Body of pancreas (tissue), 4 donors: ENCODE results near the gene ABHD4. TPM values are rescaled to one million over a fixed set of nuclear protein-coding genes. Genes with fewer than 3 reads are reported as not detected.

Experiments used
- ATAC-seq: fragments of 150-250 bp; one replicate; pipeline ENCODE4 v1.9.1; 2016
- DNase-seq, 4 donors: peaks; one replicate each; pipeline ENCODE4 v3.0.0-alpha.2; 2019
- H3K27ac ChIP-seq, 4 donors: fragments of 200-600 bp; sonication (generic); 1 replicate in 3 of 4; 2 replicates in 1 of 4; pipeline versions ENCODE4 v1.5.1 to v1.6.1; 2016 to 2019; ENCODE audit warnings: mild to moderate bottlenecking in 1 of 4, mixed read lengths in 1 of 4, moderate library complexity in 1 of 4
- H3K27me3 ChIP-seq, 2 donors: fragments of 200-600 bp; sonication (generic); one replicate each; pipeline ENCODE4 v1.6.0; 2016; ENCODE audit warnings: mild to moderate bottlenecking in 1 of 2
- H3K36me3 ChIP-seq, 2 donors: fragments of 200-600 bp; sonication (generic); replicated peaks in 1 of 2; 2 replicates each; pipeline ENCODE4 v1.5.1; 2016; ENCODE audit warnings: low read depth in 2 of 2; ENCODE audit not compliant: insufficient read depth in 1 of 2
- H3K4me1 ChIP-seq: fragments of 200-600 bp; sonication (generic); one replicate; pipeline ENCODE4 v1.6.0; 2016
- H3K4me3 ChIP-seq, 2 donors: fragments of 200-600 bp; sonication (generic); 1 replicate in 1 of 2; 2 replicates in 1 of 2; pipeline ENCODE4 v1.5.1; 2016 to 2019
- H3K9me3 ChIP-seq, 3 donors: fragments of 200-600 bp; sonication (generic); 1 replicate in 2 of 3; 2 replicates in 1 of 3; pipeline ENCODE4 v1.5.1; 2016
- POLR2A ChIP-seq, 3 donors: fragments of 450-650 bp; IDR thresholded peaks; one replicate each; pipeline ENCODE4 v1.6.1; 2016; ENCODE audit warnings: antibody characterized with exemption in 3 of 3, mild to moderate bottlenecking in 2 of 3
- WGBS, 2 donors: methylation state at CpG; one replicate each; pipeline ENCODE4 v1.1.5; 2017; 5-methylcytosine and 5-hydroxymethylcytosine counted together
- intact Hi-C: fragments of 100-400 bp; cut with DNase I; formaldehyde crosslinking; loops from one replicate; pipeline ENCODE4 v1.15.1; 2023
- total RNA-seq, 2 donors: library from RNA; depleted of rRNA; stranded (reverse); fragments of >200 nt; gene quantifications; one replicate each; pipeline ENCODE4 v1.1.0, GENCODE V29; 2016
- TF ChIP-seq, protein P1 (sequence below), 7 experiments: fragments of 450-650 bp in 4 of 7; fragments of 200-600 bp in 3 of 7; sonication (generic) in 3 of 7; IDR thresholded peaks; one replicate each; pipeline ENCODE4 v1.5.1; 2016 to 2019; ENCODE audit warnings: antibody characterized with exemption in 7 of 7

Gene ABHD4
- total RNA-seq, 2 donors from 2014 or later: 11.9 to 28.3 TPM

GRCh38 chr14:22599349-22599748 lies 1.2 kb downstream of the ABHD4 start:
- 70 to 72% methylated on average over 3 of the region's 3 CpGs for WGBS, 2 donors
- intact Hi-C loops: no loop called here
- TF ChIP-seq, protein P1, sequence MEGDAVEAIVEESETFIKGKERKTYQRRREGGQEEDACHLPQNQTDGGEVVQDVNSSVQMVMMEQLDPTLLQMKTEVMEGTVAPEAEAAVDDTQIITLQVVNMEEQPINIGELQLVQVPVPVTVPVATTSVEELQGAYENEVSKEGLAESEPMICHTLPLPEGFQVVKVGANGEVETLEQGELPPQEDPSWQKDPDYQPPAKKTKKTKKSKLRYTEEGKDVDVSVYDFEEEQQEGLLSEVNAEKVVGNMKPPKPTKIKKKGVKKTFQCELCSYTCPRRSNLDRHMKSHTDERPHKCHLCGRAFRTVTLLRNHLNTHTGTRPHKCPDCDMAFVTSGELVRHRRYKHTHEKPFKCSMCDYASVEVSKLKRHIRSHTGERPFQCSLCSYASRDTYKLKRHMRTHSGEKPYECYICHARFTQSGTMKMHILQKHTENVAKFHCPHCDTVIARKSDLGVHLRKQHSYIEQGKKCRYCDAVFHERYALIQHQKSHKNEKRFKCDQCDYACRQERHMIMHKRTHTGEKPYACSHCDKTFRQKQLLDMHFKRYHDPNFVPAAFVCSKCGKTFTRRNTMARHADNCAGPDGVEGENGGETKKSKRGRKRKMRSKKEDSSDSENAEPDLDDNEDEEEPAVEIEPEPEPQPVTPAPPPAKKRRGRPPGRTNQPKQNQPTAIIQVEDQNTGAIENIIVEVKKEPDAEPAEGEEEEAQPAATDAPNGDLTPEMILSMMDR (IDR thresholded peaks at IDR 0.05): no peak
- no peak for TF ChIP-seq POLR2A (IDR thresholded peaks at IDR 0.05)
- Histone ChIP-seq H3K9me3 (no peaks in the 10 kb centered on the region), H3K27ac (peak overlapping the region; percentile 88 to 94 (median 91)), H3K27me3 (no peaks in the 10 kb centered on the region), H3K36me3 (peaks cover 0 to 2% of the 10 kb centered on the region in 2 donors), H3K4me1 (peaks cover 21% of the 10 kb centered on the region), H3K4me3 (no peak overlapping the region)
- no peak for DNase-seq
- no peak for ATAC-seq

GRCh38 chr14:22600027-22600426 lies 1.9 kb downstream of the ABHD4 start:
- H3K4me3 ChIP-seq: no peak overlapping the region

GRCh38 chr14:22601456-22601855 lies 3.4 kb downstream of the ABHD4 start:
- Histone ChIP-seq H3K4me3 (no peak overlapping the region), H3K27me3 (no peaks in the 10 kb centered on the region), H3K4me1 (peaks cover 21% of the 10 kb centered on the region), H3K27ac (no peak overlapping the region), H3K36me3 (peaks cover 12 to 13% of the 10 kb centered on the region in 2 donors), H3K9me3 (no peaks in the 10 kb centered on the region)
- TF ChIP-seq, protein P1 (IDR thresholded peaks at IDR 0.05): no peak
- no peak for TF ChIP-seq POLR2A (IDR thresholded peaks at IDR 0.05)
- WGBS, 2 donors: 81 to 96% methylated on average over 2 of the region's 2 CpGs
- ATAC-seq: no peak
- DNase-seq: no peak
- intact Hi-C loops: no loop called here

More at GRCh38 chr14:22600027-22600426, 1.9 kb downstream of the ABHD4 start:
- no peak for TF ChIP-seq POLR2A (IDR thresholded peaks at IDR 0.05)
- TF ChIP-seq, protein P1 (IDR thresholded peaks at IDR 0.05): no peak
- intact Hi-C loops: no loop called here
- Histone ChIP-seq H3K36me3 (peaks cover 0 to 3% of the 10 kb centered on the region in 2 donors), H3K9me3 (no peaks in the 10 kb centered on the region), H3K27me3 (no peaks in the 10 kb centered on the region), H3K4me1 (peaks cover 21% of the 10 kb centered on the region), H3K27ac (peak overlapping the region in 3 of 4 donors; percentile 88 to 91 (median 91))
- DNase-seq (no peak), ATAC-seq (no peak)

- WGBS, 2 donors: 77 to 99% methylated on average over 5 of the region's 5 CpGs
- H3K36me3 ChIP-seq: peaks cover 13 to 14% of the 10 kb centered on the region in 2 donors
- H3K9me3 ChIP-seq: no peaks in the 10 kb centered on the region
- ATAC-seq: no peak
- intact Hi-C loops: no loop called here
- no peak overlapping the region for H3K4me3 ChIP-seq
- H3K27me3 ChIP-seq: no peaks in the 10 kb centered on the region
- TF ChIP-seq, protein P1 (IDR thresholded peaks at IDR 0.05): no peak
- TF ChIP-seq POLR2A (IDR thresholded peaks at IDR 0.05): no peak
- peaks cover 21% of the 10 kb centered on the region for H3K4me1 ChIP-seq
- no peak for DNase-seq
- H3K27ac ChIP-seq: no peak overlapping the region
Measured at GRCh38 chr14:22601996-22602395, 3.9 kb downstream of the ABHD4 start.

GRCh38 chr14:22602862-22603261 lies 4.8 kb downstream of the ABHD4 start:
- Histone ChIP-seq H3K9me3 (no peaks in the 10 kb centered on the region), H3K4me1 (peaks cover 15% of the 10 kb centered on the region), H3K27me3 (no peaks in the 10 kb centered on the region), H3K36me3 (peaks cover 13 to 23% of the 10 kb centered on the region in 2 donors), H3K4me3 (no peak overlapping the region), H3K27ac (no peak overlapping the region)
- ATAC-seq: no peak
- intact Hi-C loops: no loop called here
- DNase-seq: no peak
- TF ChIP-seq, protein P1 (IDR thresholded peaks at IDR 0.05): no peak
- TF ChIP-seq POLR2A (IDR thresholded peaks at IDR 0.05): no peak
